ENCODE measurements around the gene PRSS2.
"Not testable (repeated sequence)": the region's sequence is repeated elsewhere in the genome, so short reads cannot be mapped to it uniquely, and the experiment has no call there.

PRSS2 gene

GRCh38 chr7:142760071-142760642, 10.6 kb upstream of the PRSS2 start:
- DNase-seq, result no peak

GRCh38 chr7:142761606-142762005, 9.2 kb upstream of the PRSS2 start:
- not testable (repeated sequence) for DNase-seq

- DNase-seq, result no peak
These were observed 8.7 kb upstream of the PRSS2 start for GRCh38 chr7:142762104-142762503.

- no peak for DNase-seq
These were observed 3.3 kb upstream of the PRSS2 start for GRCh38 chr7:142767451-142767850.

- DNase-seq, result no peak
These were observed 2.9 kb upstream of the PRSS2 start for GRCh38 chr7:142767861-142768260.

GRCh38 chr7:142768885-142769284, 1.9 kb upstream of the PRSS2 start:
- not testable (repeated sequence) for DNase-seq

GRCh38 chr7:142771353-142771723, 568 bp downstream of the PRSS2 start:
- no peak for DNase-seq

GRCh38 chr7:142772051-142772450, 1.3 kb downstream of the PRSS2 start:
- DNase-seq, result no peak

GRCh38 chr7:142772673-142773072, 1.9 kb downstream of the PRSS2 start:
- DNase-seq, result no peak

GRCh38 chr7:142773230-142773629, 2.5 kb downstream of the PRSS2 start:
- no peak for DNase-seq

GRCh38 chr7:142773937-142774744, 3.4 kb downstream of the PRSS2 start:
- no peak for DNase-seq

GRCh38 chr7:142774826-142775225, 4.1 kb downstream of the PRSS2 start:
- no peak for DNase-seq

- not testable (repeated sequence) for DNase-seq
These were observed 4.8 kb downstream of the PRSS2 start for GRCh38 chr7:142775351-142776115.

GRCh38 chr7:142776206-142776844, 5.6 kb downstream of the PRSS2 start:
- no peak for DNase-seq

GRCh38 chr7:142776845-142777225, 6.1 kb downstream of the PRSS2 start:
- not testable (repeated sequence) for DNase-seq

GRCh38 chr7:142777318-142777717, 6.5 kb downstream of the PRSS2 start:
- DNase-seq, result no peak

- peak; percentile 71 to 90 for DNase-seq
These were observed 12.4 kb downstream of the PRSS2 start for GRCh38 chr7:142782922-142783900.

GRCh38 chr7:142784096-142784495, 13.3 kb downstream of the PRSS2 start:
- no peak for DNase-seq

GRCh38 chr7:142784716-142785115, 13.9 kb downstream of the PRSS2 start:
- DNase-seq, result no peak

- no peak for DNase-seq
These were observed 15.1 kb downstream of the PRSS2 start for GRCh38 chr7:142785841-142786250.

- no peak for DNase-seq
These were observed 16.4 kb downstream of the PRSS2 start for GRCh38 chr7:142787034-142787768.

All from inflammatory macrophage treated with lipopolysaccharide for 1 hour (primary cell).